Muscle of arm (tissue), 12 donors: ENCODE data around the gene LRFN2. TPM values are rescaled to one million over a fixed set of nuclear protein-coding genes. Genes with fewer than 3 reads are reported as not detected.

Experiments
- DNase-seq: peaks from one replicate; pipeline ENCODE4 v3.0.0-alpha.2; 2013
- polyA plus RNA-seq, 12 donors: library from polyadenylated mRNA; unstranded; fragments of 120-200 nt; gene quantifications; one replicate each; pipeline ENCODE4 v1.2.1, GENCODE V29; 2013; ENCODE audit not compliant: insufficient read length in 12 of 12

The LRFN2 gene
- polyA plus RNA-seq, 12 donors = 0.05 to 0.21 (median 0.07) TPM; not detected in 5

- DNase-seq = no peak
Observed at GRCh38 chr6:40349901-40350746, 237.0 kb downstream of the LRFN2 start.

GRCh38 chr6:40349123-40349900 lies 237.9 kb downstream of the LRFN2 start:
- no peak for DNase-seq

GRCh38 chr6:40348591-40348990 lies 238.6 kb downstream of the LRFN2 start:
- DNase-seq = no peak

GRCh38 chr6:40347571-40348011 lies 239.6 kb downstream of the LRFN2 start:
- no peak for DNase-seq

- DNase-seq = no peak
Observed at GRCh38 chr6:40346246-40346645, 240.9 kb downstream of the LRFN2 start.

GRCh38 chr6:40344566-40345167 lies 242.5 kb downstream of the LRFN2 start:
- no peak for DNase-seq

DNA sequence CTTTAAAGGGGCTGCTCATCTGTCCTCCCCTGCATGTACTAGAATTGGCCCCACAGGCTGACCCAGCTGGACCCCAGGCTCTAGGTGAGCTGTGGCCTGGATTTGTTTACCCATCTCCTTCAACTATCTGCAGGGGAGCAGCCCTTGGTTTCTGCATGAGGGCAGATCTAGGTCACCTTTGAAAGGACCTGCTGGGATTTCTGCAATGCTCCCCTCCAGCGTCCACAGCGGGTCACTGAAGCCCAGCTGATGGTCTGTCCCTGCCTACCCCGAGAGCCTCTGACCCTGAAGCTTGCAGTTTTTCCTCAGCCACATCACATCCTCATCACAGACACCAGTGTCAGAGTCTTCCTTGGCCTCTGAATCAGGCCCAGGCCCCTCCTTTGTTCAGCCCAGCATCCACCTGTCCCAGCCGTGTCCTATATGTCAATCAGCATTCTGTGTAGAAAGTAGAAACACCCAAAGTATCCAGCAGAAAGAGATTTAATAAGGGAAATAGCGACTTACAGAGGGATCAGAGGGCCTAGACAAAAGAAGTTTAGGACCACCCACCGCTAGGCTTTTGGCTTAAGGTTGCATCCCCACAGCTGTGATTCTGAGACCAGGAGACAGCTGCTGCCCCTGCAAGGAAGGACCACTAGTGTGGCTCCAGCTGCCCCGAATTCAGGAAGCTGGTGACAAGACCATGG lies 243.1 kb downstream of the LRFN2 start:
- peak; percentile 37 for DNase-seq

GRCh38 chr6:40343318-40343876 lies 243.8 kb downstream of the LRFN2 start:
- no peak for DNase-seq

GRCh38 chr6:40342723-40343122 lies 244.4 kb downstream of the LRFN2 start:
- no peak for DNase-seq

- no peak for DNase-seq
Observed at GRCh38 chr6:40341726-40342125, 245.4 kb downstream of the LRFN2 start.
